GM19043 (cell line): Measurements from ENCODE around the gene RAB7A.
A peak's percentile ranks its signal among the peaks of the same experiment; 100 is the strongest.

ENCODE experiments used
- ATAC-seq: cut with Tn5 transposase; IDR thresholded peaks from one replicate; pipeline ENCODE4 v1.9.1; 2021; ENCODE audit warnings: low read depth; ENCODE audit not compliant: unreplicated experiment

RAB7A gene

DNA sequence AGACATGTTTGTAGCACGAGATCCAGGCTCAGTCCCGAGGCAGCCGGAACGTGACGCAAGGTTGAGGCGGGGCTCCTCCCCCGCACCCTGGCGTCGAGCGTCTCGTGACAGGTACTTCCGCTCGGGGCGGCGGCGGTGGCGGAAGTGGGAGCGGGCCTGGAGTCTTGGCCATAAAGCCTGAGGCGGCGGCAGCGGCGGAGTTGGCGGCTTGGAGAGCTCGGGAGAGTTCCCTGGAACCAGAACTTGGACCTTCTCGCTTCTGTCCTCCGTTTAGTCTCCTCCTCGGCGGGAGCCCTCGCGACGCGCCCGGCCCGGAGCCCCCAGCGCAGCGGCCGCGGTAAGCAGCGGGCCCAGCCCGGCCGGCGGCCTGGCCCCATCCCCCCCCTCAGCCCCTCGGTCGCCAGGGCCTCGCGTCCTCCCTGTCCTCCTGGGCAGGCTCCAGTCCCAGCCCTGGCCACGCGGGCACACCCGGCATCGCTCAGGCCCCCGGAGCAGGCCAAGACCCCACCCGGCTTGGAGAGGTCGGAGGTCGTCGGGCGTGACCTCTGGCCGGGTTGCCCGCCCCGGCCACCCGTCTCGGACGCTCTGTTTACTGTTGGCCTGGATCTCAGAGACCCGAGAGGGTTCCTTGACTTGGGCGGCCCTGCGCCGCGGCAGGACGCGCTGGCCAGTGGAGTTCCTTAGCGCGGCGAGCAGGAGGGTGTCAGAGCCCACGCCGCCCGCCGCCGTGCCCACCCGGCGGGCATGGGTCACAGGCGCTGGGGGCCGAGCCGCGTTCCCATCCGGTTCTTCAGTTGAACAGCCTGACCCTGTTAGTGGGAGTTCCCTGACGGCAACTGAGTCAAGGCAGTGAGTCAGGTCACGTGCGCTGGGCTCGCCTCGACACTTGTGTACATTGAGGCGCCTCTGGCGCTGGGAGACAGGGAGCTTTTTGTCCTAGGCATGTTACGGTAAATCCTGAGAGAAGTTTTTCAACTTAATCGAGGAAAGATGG, at the start of gene RAB7A:
TSS of gene RAB7A (plus strand) at position 161 of the 994 bp plus-strand sequence. CDS start 69,185 bp downstream, outside the sequence.
- ATAC-seq = peak; percentile 87

DNA sequence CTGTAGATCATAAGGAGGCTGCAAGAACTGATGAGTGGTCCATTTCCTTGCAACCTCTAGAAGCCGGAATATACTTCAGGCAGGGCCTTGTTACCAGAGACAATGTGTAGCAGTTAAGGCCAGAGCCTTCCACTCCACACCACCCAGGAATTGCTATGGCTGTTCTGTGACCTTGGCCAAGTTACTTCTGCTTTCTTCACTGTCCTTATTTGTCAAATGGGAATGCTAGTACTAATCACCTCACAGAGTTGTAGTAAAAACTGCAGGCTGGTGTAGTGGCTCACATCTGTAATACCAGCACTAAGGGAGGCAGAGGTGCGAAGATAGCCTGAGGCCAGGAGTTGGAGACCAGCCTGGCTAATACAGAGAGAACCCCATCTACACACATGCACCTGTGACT, 46.6 kb upstream of the RAB7A start:
- no peak for ATAC-seq

DNA sequence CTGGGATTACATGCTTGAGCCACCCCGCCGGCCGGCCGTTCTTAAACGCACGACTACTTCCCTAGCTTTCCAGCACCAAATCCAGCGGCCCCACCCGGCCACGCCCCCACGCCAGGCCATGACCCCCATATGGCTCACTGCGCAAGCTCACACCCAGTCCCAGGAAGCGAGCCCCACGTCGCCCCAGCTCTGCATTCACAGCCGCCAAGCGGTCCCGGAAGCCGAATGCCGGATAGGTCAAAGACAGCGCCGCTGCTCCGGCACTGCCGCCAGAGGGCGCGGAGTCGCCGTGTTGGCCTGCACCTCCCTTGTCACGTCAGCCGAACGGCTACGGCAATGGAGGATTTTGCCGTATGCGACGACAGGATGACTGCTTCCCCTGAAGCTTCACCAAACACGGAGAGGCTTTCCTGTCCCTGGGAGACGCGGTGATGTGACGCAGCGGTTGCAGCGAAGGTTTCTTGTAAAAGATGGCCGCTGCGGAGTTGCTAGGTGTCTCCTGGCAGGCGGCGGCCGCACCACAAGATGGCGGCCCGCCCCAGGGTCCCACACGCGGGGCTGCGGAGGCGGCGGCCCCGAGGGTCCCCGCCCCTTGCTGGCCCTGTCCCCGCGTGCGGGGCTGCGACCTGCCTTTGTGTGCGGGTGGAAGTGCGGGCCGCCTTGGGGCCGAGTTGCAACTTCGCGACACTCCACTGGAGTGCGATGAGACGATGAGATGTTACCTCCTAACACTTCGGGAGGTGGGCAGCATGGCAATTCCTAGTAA, 45.2 kb upstream of the RAB7A start:
- ATAC-seq = peak; percentile 94

DNA sequence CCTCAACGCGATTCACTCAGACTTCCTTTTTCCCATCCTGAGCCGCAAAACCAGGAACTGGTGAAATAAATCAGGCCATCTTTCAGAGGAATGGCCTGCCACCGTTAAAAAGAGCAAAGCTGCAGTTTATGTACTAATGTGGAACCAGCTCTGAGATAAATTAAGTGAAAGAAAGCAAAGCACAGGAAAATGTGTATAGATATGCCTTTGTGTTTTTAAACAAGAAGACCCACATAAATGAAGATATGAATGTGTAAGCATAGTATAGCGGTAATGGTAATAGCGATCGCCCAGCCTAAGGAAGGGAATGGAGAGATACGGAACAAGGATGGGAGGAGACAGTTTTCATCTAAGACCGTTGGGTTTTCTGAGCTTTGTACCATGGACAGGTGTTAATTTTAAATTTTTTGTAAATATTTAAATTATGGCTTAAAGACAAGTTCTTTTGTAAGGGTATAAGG, 44.6 kb upstream of the RAB7A start:
- ATAC-seq = no peak

DNA sequence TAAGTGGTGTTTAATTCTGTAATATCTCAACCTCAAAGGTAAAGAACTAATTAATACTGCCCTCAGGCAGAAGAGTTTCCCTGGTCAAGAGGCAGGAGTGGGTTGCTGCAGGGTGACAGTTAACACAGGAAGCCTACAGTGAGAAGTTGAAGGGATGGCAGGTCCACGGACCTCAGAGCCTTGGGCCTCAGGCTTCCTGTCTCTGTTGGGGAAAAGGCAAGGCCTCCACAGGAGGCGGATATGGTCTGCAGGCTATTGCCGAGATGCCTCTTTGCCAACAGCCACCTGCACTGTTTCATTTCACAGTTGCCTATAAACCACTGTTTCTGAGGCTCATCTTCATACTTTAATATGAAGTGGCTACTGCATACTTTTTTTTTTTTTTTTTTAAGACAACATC, 42.0 kb upstream of the RAB7A start:
- no peak for ATAC-seq

DNA sequence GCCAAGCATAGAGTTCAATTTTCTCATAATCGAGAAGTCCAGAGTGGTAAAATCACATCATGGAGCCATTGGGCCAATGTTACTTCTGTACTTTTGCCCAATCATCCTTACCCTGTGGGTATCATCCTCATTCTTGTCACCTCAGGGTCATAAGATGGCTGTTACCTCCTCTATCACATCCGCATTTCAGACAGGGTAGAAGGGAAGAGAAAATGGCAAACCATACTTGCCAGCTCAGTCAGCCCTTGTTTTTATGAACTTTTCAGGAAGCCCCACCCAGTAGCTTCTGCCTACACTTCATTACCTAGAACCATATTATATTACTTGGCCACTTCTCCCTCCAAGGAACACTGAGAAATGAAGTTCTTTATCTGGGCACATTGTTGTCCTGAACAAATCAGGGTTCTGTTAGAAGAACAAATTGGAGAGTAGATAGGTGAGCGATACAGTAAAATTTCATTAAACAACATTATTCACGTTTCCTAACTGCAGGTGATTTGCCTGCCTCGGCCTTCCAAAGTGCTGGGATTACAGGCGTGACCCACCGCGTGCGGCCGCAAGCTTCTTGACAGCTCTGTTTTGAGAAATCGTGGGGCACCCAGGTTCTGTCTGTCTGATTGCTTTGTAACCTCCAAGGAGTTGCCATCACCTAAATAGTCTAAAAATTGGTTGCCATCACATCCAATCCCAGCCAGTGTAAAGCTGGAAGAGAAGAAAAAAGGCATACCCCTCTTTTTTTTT, 40.8 kb upstream of the RAB7A start:
- ATAC-seq = no peak

DNA sequence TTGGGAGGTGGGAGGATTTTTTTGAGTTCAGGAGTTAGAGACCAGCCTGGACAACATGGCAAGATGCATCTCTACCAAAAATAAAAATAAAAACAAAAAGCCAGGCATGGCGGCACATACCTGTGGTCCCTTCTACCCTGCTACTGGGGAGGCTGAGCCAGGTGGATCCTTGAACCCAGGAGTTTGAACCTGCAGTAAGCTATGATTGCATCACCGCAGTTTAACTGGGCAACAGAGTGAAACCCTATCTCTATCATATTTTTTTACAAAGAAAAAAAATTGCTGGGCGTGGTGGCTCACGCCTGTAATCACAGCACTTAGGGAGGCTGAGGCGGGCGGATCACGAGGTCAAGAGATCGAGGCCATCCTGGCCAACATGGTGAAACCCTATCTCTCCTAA, 39.5 kb upstream of the RAB7A start:
- no peak for ATAC-seq

DNA sequence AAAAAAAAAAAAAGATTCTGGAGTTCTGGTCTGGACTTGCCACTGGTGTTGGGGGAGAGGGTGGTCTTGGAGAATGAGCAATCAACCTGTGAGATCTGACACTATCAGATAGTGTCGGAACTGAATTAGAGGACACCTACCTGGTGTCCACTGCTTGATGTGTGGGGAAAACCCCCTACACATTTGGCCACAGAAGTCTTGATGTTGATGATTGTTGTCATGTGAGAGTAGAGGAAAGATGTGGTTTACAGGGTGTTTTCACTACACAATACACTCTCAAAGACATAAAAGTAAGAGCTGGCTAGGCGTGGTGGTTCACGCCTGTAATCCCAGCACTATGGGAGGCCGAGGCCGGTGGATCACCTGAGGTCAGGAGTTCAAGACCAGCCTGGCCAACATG, 36.9 kb upstream of the RAB7A start:
- ATAC-seq = no peak

DNA sequence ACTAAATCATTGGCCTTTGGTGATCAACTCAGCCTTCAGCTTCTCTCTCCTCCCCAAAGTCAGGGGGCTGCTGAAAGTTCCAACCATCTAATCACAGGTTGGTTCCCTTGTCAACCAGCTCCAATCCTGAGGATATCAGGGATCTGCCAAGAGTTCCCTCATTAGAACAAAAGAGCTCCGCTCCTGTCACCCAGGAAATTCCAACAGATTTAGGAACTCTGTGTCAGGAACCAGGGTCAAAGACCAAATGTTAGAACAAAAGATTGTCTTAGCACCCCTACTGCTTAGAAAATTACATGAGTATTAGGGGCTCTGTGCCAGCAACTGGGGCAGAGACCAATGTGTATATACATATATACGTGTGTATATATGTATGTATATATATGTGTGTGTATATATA, 32.3 kb upstream of the RAB7A start:
- ATAC-seq = no peak

DNA sequence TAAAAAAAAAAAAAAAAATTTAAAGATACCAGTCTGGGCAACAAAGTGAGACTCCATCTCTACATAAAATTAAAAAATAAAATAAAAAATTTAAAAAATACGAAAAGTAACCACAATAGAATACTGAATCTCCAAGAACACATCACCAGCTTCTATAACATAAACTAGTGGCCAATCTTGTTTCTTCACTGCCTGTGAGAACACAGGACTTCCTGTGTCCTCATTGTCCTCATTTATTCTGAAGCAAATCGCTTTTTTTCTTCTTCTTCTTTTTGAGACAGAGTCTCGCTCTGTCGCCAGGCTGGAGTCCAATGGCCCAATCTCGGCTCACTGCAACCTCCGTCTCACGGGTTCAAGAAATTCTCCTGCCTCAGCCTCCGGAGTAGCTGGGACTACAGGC, 28.6 kb upstream of the RAB7A start:
- no peak for ATAC-seq

DNA sequence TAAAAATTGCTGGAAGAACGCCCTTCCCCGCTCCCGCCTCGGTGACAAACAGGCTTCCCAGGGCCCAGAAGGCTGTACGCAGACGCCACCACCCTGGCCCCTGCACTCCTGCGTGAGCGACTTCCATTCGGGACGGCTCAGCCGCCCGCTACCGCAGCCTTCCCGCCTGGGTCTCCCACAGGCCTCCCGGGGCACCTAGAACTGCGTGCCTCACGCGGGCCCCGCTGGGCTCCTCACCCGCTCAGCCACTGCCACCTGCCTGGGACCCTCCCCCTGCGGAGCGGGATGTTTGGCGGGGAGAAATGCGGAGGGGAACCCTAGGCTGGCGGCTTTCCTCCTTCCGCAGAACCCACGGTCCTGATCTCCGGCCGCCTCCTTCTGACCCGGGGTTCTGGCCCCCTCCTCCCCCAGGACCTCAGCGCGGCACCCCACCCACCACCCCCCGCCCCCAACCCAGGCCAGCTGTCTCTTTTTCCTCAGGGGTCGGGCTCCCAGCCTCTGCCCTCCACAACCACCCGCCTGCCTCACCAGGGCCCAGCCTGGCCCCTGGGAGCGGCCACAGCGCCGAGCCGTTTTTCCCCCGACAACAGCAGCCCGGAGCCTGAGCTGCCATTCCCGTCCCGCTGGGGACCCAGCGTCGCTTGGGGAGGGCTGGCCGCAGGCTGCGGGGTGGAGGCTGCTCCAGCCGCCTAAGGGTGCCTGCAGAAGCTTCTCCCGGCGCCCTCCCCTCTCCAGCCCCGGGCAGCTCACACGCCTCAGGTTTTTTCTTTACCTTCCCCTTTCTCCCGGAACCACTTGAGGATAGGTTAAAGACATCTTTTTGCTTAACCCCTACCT, 27.6 kb upstream of the RAB7A start:
- no peak for ATAC-seq

DNA sequence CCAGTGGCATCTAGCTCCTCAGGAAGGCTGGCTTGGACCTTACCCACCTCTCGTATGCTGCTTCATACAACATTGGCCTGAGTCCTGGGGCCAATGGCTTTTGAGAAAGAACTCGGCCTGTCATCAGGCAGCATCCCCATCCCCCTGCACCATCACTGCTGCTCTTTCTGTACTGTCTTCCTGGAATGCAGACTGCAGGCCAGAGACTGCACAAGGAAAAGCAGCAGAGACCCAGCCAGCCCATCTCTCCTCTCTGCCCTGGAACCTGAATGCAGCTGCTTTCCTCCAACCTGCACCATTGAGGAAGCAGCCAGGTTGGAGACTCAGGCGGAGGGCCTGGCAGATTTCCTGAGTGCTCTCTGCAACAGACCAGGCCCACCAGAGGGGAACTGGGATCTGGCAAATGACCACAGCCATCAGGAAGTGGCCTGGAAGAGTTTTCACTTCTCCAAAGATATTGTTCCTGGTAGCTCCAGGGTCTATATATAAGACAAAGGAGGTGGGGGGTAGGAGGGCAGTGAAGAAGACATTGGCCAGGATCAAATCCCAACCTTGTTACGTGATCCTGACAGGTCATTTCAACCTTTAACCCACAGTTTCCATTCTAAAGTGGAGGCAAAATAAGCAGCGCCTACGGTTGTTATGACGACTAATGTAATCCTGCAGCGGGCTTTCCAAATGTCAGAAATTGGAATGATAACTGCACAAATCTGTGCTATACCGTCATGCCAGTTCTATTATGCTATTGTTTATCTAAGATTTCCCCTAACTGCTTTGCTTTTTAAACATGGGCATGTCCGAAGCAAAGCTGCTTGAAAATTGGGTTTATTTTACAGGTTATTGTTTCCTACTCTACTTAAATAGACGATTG, 24.4 kb upstream of the RAB7A start:
- no peak for ATAC-seq

DNA sequence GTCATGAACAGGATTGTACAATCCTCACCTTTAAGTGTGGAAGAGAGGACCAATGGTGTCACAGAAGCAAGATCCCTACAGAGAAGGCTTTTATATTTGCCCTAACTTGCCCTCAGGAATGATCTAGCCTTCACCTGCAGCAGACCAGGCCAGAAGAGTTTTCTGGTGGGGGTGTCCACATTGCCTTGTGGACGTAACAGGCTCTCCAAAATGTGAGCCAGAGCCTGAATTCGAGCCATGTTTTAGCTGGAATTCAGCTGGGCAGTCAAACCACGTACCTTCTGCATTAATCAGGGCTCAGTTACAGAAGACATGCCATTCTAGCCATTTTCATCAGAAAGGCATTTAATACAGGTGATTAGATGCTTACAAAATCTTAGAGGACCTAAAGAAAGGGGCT, 23.6 kb upstream of the RAB7A start:
- no peak for ATAC-seq

DNA sequence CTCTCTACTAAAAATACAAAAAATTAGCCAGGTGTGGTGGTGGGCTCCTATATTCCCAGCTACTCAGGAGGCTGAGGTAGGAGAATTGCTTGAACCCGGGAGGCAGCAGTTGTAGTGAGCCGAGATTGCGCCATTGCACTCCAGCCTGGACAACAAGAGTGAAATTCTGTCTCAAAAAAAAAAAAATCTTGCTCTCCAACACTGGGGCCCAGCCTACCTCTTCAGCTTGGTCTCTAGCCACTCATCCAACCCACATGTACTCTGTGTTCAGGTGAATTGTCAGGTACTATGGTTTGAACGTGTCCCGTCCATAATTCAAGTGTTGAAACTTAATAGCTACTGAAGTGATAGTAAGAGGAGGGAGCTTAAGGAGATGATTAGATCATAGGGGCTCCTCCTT, 22.4 kb upstream of the RAB7A start:
- ATAC-seq = no peak

DNA sequence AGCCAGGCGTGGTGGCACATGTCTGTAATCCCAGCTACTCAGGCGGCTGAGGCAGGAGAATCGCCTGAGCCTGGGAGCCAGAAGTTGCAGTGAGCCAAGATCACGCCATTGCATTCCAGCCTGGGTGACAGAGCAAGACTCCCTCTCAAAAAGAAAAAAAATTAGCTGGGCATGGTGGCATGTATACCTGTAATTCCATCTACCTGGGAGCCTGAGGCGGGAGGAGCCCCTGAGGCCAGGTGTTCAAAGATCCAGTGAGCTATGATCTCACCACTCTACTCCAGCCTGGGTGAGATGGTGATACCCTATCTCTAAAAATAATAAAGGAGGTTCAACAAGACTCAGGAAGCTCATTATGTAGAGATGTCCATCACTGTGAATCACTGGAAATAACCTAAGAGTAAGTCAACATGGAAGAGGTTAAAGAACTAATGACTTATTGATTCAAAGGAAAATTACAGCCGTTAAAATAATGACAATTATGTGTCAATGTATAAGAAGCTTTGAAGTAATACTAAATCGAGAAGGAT, 19.8 kb upstream of the RAB7A start:
- ATAC-seq = no peak

DNA sequence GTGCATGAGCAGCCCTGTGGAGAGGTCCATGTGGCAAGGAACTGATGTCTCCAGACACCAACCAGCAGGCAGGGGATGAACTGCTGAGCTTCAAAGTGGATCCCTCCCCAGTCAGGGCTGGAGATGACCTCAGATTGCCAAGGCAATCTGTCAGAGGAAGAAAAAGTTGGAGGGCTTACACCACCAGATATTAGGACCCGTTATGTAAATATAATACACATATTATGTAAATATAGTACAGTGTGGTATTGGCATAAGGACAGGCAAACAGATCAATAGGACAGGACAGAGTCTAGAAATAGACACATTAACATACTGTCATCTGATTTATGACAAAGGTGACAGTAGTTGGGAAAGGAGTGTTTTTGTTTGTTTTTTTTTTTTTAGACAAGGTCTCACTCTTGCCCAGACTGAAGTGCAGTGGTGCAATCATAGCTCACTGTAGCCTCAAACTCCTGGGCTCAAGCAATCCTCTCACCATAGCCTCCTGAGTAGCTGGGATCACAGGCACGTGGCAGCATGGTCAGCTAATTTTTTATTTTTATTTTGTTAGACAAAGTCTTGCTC, 18.0 kb upstream of the RAB7A start:
- ATAC-seq = no peak

DNA sequence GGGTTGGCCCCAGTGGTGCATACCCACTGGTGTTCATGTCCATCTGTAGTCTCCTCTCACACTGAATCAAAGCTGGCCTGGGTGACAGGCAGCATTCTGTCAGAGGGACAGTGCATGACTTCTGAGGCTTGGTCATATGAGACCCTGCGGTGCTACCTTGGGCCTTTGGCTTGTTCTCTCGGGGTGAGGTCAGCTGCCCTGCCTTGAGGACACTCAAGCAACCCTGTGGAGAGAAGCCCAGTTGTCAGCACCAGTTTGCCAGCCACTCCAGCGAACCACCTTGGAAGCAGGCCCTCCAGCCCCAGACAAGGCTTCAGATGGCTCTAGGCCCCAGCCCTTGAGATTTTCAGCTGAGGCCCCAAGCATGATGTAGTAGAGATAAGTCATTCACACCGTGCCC, 16.9 kb upstream of the RAB7A start:
- no peak for ATAC-seq

DNA sequence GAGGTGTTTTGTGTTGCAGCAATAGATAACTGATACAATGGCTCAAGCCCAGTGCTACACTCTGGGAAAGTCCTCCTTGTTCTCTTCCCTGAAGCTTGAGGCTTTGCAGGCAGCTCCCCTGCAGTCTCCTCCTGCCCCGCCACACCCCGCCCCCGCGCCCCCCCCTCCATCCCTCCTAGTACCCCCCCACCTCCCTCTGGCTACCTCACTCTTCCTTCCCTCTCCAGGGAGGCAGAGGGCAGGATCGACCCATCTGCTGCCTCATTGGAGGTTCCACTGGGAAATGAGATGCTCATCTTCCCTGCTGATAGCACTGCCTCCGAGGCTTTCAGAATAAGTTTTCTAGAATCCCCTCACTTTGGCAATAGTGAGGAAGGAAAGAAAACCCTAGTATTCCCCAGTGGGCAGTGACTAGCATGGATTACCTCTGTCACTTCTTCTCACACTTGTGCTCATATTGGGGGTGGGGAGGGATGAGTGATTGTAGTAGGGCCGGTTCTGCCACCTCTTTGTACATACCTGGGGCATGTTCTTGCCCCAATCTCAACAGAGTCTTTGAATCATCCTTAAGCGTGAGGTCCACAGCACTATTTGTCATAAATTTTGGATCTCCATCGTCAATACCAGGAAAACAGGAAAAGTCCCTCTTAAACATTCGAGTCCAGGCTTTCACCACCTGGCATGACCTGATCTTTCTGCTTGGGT, 16.3 kb upstream of the RAB7A start:
- ATAC-seq = no peak
